A673 (cell line): ENCODE measurements around the gene CMIP. TPM values are rescaled to one million over a fixed set of nuclear protein-coding genes. Genes with fewer than 3 reads are reported as not detected.

ENCODE experiments used
- BruUV-seq: library from RNA; stranded (reverse); fragments of 400-500 nt; replicated peaks from 2 replicates; lab custom pipeline; 2021; lab: Mats Ljungman, UMichigan
- CTCF ChIA-PET: fragments of 300-600 bp; sonication (Branson Sonifier 250); formaldehyde crosslinking; loops from one replicate; lab custom pipeline; 2022; ENCODE audit warnings: antibody characterized with exemption; lab: Charles Lee
- POLR2A ChIA-PET: fragments of 300-600 bp; sonication (Branson Sonifier 250); formaldehyde crosslinking; loops from one replicate; lab custom pipeline; 2022; ENCODE audit warnings: antibody characterized with exemption; ENCODE audit not compliant: low non-redundant PET; lab: Charles Lee
- DNase-seq: peaks from one replicate; pipeline ENCODE4 v3.0.0-alpha.2; 2015; ENCODE audit warnings: low spot score
- H3K27ac ChIP-seq: fragments of 200-600 bp; sonication (generic); 2 replicates; pipeline ENCODE4 v1.5.1; 2016; ENCODE audit warnings: mixed run types, low read depth, mild to moderate bottlenecking, mixed read lengths, antibody characterized with exemption, low read length; ENCODE audit not compliant: poor library complexity, severe bottlenecking
- H3K27me3 ChIP-seq: fragments of 200-600 bp; sonication (generic); replicated peaks from 2 replicates; pipeline ENCODE4 v1.6.1; 2017; ENCODE audit warnings: mixed run types, low read depth, mild to moderate bottlenecking, mixed read lengths, antibody characterized with exemption, low read length; ENCODE audit not compliant: insufficient read depth, poor library complexity
- H3K36me3 ChIP-seq: fragments of 200-600 bp; sonication (generic); 2 replicates; pipeline ENCODE4 v1.6.1; 2016; ENCODE audit warnings: mixed run types, mild to moderate bottlenecking, mixed read lengths, antibody characterized with exemption, low read length; ENCODE audit not compliant: insufficient read depth, poor library complexity, severe bottlenecking
- H3K4me1 ChIP-seq: fragments of 200-600 bp; sonication (generic); 2 replicates; pipeline ENCODE4 v1.6.1; 2017; ENCODE audit warnings: mixed run types, mild to moderate bottlenecking, mixed read lengths, antibody characterized with exemption, low read length; ENCODE audit not compliant: insufficient read depth, poor library complexity, severe bottlenecking
- H3K4me3 ChIP-seq: fragments of 200-600 bp; sonication (generic); 2 replicates; pipeline ENCODE4 v1.5.1; 2016; ENCODE audit warnings: low read depth, mixed run types, mild to moderate bottlenecking, mixed read lengths, low read length; ENCODE audit not compliant: poor library complexity, severe bottlenecking
- H3K9me3 ChIP-seq: fragments of 200-600 bp; sonication (generic); 2 replicates; pipeline ENCODE4 v1.6.1; 2016; ENCODE audit warnings: mixed run types, low read depth, mild to moderate bottlenecking, mixed read lengths, antibody characterized with exemption, low read length; ENCODE audit not compliant: poor library complexity, severe bottlenecking
- EZH2 ChIP-seq: fragments of 200-600 bp; sonication (generic); IDR thresholded peaks from 2 replicates; pipeline ENCODE4 v1.6.1; 2017; ENCODE audit warnings: borderline replicate concordance, low read depth, mild to moderate bottlenecking, mixed read lengths, antibody characterized with exemption, low read length; ENCODE audit not compliant: poor library complexity, severe bottlenecking
- intact Hi-C: fragments of 100-400 bp; cut with micrococcal nuclease; formaldehyde crosslinking; loops from one replicate; pipeline ENCODE4 v1.10.0; 2022; ENCODE audit not compliant: unreplicated experiment
- total RNA-seq: library from RNA; stranded (reverse); gene quantifications from 2 replicates; pipeline ENCODE4 v1.2.3, GENCODE V29; 2021
- TF ChIP-seq, protein P1 (sequence below): fragments of 300-800, 200-600 bp; sonication (generic); conservative IDR thresholded peaks from 2 replicates; pipeline ENCODE4 v1.5.1; 2017; ENCODE audit warnings: low read depth, mild to moderate bottlenecking, antibody characterized with exemption, low read length, moderate library complexity, mixed read lengths

CMIP gene
- total RNA-seq, 1 experiment from 2014 or later = 25.5 TPM

DNA sequence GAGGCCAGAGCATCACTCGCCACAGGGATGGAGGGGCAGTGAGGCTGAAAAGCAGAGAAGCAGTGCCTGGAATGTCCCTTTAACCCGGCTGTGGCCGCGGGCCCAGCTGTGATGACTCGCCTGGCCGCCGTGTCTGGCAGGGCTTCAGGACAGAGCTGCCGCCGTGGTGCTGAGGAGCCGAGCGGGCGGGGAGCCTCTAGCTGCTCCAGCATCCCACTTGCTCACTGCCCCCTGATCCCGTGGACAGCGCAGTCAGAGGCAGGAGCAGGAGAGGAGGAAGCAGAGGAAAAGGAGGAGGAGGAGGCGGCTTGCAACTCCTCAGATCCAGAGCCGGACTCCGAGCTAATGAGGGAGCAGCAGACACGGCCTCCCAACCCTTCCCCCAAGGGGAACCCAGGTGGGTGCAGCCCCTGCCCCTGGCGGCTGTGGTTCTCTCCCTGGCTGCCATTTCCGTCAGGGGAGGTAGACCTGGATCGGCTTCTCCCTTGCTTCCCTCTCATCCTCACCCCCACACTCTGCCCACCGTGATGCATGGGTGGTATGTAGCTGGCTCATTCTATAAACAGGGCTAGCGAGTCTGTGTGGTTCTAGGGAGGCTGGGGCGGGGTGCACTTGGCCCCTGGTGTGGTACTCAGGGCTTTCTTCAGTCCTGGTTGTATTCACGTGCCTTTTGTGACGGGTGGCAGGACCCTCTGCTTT is 165.7 kb downstream of the CMIP start:
- Histone ChIP-seq H3K27me3 (no peaks in the 10 kb centered on the region), H3K36me3 (no peaks in the 10 kb centered on the region), H3K27ac (no peak overlapping the region), H3K9me3 (no peaks in the 10 kb centered on the region), H3K4me1 (no peaks in the 10 kb centered on the region), H3K4me3 (no peak overlapping the region)
- intact Hi-C loops = no loop called here
- POLR2A ChIA-PET = no interaction called here
- no TSS peak for BruUV-seq
- CTCF ChIA-PET = no interaction called here
- DNase-seq = no peak
- TF ChIP-seq, protein P1, sequence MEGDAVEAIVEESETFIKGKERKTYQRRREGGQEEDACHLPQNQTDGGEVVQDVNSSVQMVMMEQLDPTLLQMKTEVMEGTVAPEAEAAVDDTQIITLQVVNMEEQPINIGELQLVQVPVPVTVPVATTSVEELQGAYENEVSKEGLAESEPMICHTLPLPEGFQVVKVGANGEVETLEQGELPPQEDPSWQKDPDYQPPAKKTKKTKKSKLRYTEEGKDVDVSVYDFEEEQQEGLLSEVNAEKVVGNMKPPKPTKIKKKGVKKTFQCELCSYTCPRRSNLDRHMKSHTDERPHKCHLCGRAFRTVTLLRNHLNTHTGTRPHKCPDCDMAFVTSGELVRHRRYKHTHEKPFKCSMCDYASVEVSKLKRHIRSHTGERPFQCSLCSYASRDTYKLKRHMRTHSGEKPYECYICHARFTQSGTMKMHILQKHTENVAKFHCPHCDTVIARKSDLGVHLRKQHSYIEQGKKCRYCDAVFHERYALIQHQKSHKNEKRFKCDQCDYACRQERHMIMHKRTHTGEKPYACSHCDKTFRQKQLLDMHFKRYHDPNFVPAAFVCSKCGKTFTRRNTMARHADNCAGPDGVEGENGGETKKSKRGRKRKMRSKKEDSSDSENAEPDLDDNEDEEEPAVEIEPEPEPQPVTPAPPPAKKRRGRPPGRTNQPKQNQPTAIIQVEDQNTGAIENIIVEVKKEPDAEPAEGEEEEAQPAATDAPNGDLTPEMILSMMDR = no peak

DNA sequence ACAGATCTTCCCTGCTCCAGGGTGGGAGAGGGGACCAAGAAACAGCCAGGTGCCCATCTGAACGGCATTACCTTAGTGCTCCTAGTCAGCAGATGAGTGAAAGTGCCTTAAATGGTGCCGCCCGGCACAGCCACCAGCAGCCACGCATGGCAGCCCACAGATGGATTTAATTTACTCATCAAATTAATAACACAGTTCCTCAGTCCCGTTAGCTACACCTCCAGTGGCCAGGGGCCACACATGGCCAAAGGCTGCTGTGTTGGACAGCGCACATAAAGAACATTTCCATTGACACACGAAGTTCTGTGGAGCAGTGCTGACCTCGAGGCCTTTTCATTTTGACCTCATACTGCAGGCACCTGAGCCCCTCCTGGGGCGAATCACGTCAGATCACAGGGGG is 166.3 kb downstream of the CMIP start:
- Histone ChIP-seq H3K36me3 (no peaks in the 10 kb centered on the region), H3K4me3 (no peak overlapping the region), H3K4me1 (peaks cover under 1% of the 10 kb centered on the region), H3K27me3 (no peaks in the 10 kb centered on the region), H3K9me3 (no peaks in the 10 kb centered on the region), H3K27ac (no peak overlapping the region)
- no peak for DNase-seq
- intact Hi-C loops = no loop called here
- TF ChIP-seq, protein P1 = no peak
- no peak for TF ChIP-seq EZH2
- ChIA-PET POLR2A (no interaction called here), CTCF (no interaction called here)
- no TSS peak for BruUV-seq

DNA sequence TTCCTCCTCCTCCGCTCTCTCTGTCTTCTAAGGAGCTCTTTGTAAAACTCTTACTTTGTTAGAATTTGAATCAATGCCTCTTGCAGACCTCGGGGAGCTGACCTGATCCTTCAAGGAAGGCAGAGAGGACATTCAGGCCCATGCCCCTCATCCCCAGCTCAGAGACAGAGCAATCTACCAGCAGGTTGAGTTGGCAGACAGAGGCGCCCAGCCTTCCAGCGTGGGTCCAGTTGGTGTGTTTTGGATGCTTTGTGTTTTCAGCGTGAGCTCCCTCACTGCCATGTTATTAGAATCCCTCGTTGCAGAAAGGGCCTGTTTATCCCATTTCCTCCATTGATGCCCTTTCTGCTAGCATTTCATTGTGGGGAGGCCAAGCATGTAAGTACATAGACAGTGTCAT is 167.1 kb downstream of the CMIP start:
- no TSS peak for BruUV-seq
- CTCF ChIA-PET = no interaction called here
- intact Hi-C loops = loop anchor here (2.0 kb wide), 1 partner anchor 215 kb away; no protein-coding TSS in a partner anchor
- TF ChIP-seq, protein P1 = no peak
- TF ChIP-seq EZH2 = no peak
- Histone ChIP-seq H3K9me3 (no peaks in the 10 kb centered on the region), H3K36me3 (no peaks in the 10 kb centered on the region), H3K4me3 (no peak overlapping the region), H3K27ac (no peak overlapping the region), H3K27me3 (no peaks in the 10 kb centered on the region), H3K4me1 (peaks cover 8% of the 10 kb centered on the region)
- no peak for DNase-seq
- POLR2A ChIA-PET = no interaction called here
